ENCODE measurements around the gene FOXN3. TPM values are rescaled to one million over a fixed set of nuclear protein-coding genes. Genes with fewer than 3 reads are reported as not detected.
A peak's percentile ranks its signal among the peaks of the same experiment; 100 is the strongest.

FOXN3 gene
- total RNA-seq, 1 experiment from 2014 or later, result 125 TPM

DNA sequence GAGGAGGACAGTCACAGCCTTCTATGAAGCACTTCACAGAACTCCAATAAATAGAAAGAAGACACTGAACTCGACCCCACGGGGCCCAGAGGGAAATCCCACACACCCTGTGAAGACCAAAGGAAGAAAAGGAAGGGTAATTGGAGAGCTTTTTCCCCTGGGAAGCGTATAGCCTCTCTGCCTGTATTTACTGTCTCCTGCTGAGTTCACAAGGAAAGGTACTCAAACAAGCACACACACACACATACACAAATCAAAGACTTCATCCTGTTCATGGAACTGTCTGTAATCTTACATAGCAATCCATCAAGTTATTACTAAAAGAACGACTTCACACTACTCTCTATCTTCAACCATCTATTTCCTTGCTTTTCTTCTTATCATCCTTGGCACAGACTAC lies 15.3 kb downstream of the FOXN3 start:
- H3K79me2 ChIP-seq (ENCODE audit: insufficient read depth, low read length), result peaks cover 85% of the 10 kb centered on the region
- TF ChIP-seq, protein P1, sequence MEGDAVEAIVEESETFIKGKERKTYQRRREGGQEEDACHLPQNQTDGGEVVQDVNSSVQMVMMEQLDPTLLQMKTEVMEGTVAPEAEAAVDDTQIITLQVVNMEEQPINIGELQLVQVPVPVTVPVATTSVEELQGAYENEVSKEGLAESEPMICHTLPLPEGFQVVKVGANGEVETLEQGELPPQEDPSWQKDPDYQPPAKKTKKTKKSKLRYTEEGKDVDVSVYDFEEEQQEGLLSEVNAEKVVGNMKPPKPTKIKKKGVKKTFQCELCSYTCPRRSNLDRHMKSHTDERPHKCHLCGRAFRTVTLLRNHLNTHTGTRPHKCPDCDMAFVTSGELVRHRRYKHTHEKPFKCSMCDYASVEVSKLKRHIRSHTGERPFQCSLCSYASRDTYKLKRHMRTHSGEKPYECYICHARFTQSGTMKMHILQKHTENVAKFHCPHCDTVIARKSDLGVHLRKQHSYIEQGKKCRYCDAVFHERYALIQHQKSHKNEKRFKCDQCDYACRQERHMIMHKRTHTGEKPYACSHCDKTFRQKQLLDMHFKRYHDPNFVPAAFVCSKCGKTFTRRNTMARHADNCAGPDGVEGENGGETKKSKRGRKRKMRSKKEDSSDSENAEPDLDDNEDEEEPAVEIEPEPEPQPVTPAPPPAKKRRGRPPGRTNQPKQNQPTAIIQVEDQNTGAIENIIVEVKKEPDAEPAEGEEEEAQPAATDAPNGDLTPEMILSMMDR (conservative IDR thresholded peaks at IDR 0.05), result no peak
- no peak overlapping the region for H2BK12ac ChIP-seq (ENCODE audit: insufficient read length, low read depth, low read length)

More for the DNA sequence above, 15.3 kb downstream of the FOXN3 start:
- H2BK15ac ChIP-seq (ENCODE audit: low read depth, low read length), result no peak overlapping the region
- no peak overlapping the region for H2AK5ac ChIP-seq (ENCODE audit: insufficient read length, low read length)
- H3K79me1 ChIP-seq (ENCODE audit: insufficient read depth, low read depth, low read length, poor library complexity, severe bottlenecking), result peaks cover 9% of the 10 kb centered on the region
- H2BK5ac ChIP-seq (ENCODE audit: insufficient read length, low read length), result no peak overlapping the region
- H3K14ac ChIP-seq (ENCODE audit: insufficient read depth, low read length), result peak overlapping the region; percentile 34; the same call in 1 of the 2 replicates
- no peak overlapping the region for H2BK120ac ChIP-seq (ENCODE audit: low read depth, low read length, poor library complexity, severe bottlenecking)
- DNase-seq, result no peak
- peak overlapping the region; percentile 10 for H3K27ac ChIP-seq (ENCODE audit: insufficient read length, low read depth, low read length)
- H3K23ac ChIP-seq (ENCODE audit: insufficient read length, low read depth, low read length), result no peak overlapping the region
- H3K18ac ChIP-seq (ENCODE audit: insufficient read length, low read depth, low read length), result no peak overlapping the region
- H3K27ac Mint-ChIP-seq, result peak overlapping the region in 2 of 3 experiments; percentile 0 to 2; a peak in 4 of 7 replicates
- peaks cover 54 to 57% of the 10 kb centered on the region in 2 experiments for H3K4me1 Mint-ChIP-seq
- no peak overlapping the region for H2BK20ac ChIP-seq (ENCODE audit: low read depth, low read length, poor library complexity, severe bottlenecking)
- H3K36me3 Mint-ChIP-seq (ENCODE audit: insufficient read depth in 1 of 3, low read depth in 3 of 3), result peaks cover 20 to 55% (median 31%) of the 10 kb centered on the region in 3 experiments; a peak in 6 of 7 replicates
- peaks cover 3% of the 10 kb centered on the region; the same call in 1 of the 2 replicates for H3K4me1 ChIP-seq (ENCODE audit: insufficient read depth, low read length)
- H4K5ac ChIP-seq (ENCODE audit: insufficient read length, low read depth, low read length), result no peak overlapping the region
- WGBS (ENCODE audit: extremely low coverage, insufficient read length, low lambda C conversion rate), result 100% methylated on average over 1 of the region's 4 CpGs
- no peaks in the 10 kb centered on the region for H3K9me3 Mint-ChIP-seq
- H3K9me3 ChIP-seq (ENCODE audit: control insufficient read depth, low read depth, low read length), result no peaks in the 10 kb centered on the region
- no peaks in the 10 kb centered on the region for H3K27me3 ChIP-seq (ENCODE audit: insufficient read depth, low read length)
- H3K23me2 ChIP-seq (ENCODE audit: insufficient read length, low read depth, low read length, poor library complexity, severe bottlenecking), result no peaks in the 10 kb centered on the region
- H3K27me3 Mint-ChIP-seq (ENCODE audit: low read depth), result no peaks in the 10 kb centered on the region
- H3K4me2 ChIP-seq (ENCODE audit: insufficient read depth, insufficient read length, low read length), result no peak overlapping the region
- no peak overlapping the region for H4K91ac ChIP-seq (ENCODE audit: insufficient read length, low read depth, low read length)
- H3K56ac ChIP-seq (ENCODE audit: insufficient read length, low read depth, low read length), result no peak overlapping the region
- no peak overlapping the region for H3T11ph ChIP-seq (ENCODE audit: low read length)
- H4K8ac ChIP-seq (replicated peaks; ENCODE audit: insufficient read length, low read depth, low read length), result no peak overlapping the region
- no peak overlapping the region for H2AFZ ChIP-seq (ENCODE audit: low read length)
- H3K9ac ChIP-seq (ENCODE audit: extremely low read depth, insufficient read length, low read length), result no peak overlapping the region
- no peaks in the 10 kb centered on the region for H4K20me1 ChIP-seq (ENCODE audit: control insufficient read depth, insufficient read depth, insufficient read length)
- H3K4ac ChIP-seq (ENCODE audit: low read depth, low read length), result no peak overlapping the region
- no peak overlapping the region for H3K4me3 Mint-ChIP-seq
